Measurements from ENCODE around the gene LRRK1.

- no peak for TF ChIP-seq PAX5 (IDR thresholded peaks at IDR 0.05; ENCODE audit: insufficient read depth, low read length, severe bottlenecking)
- TF ChIP-seq POLR2A (IDR thresholded peaks at IDR 0.05; ENCODE audit: low read depth, low read length), result no peak
- no peak for TF ChIP-seq TAF1 (IDR thresholded peaks at IDR 0.05; ENCODE audit: low read depth, low read length)
- TF ChIP-seq POLR2AphosphoS5 (IDR thresholded peaks at IDR 0.05; ENCODE audit: low read depth, low read length), result no peak
Observed at GRCh38 chr15:100948430-100948762, 29.2 kb downstream of the LRRK1 start.

Data from GM12891 (cell line).